K562 (cell line): ENCODE measurements around the gene EVI5. TPM values are rescaled to one million over a fixed set of nuclear protein-coding genes. Genes with fewer than 3 reads are reported as not detected.
A peak's percentile ranks its signal among the peaks of the same experiment; 100 is the strongest.

Experiments used
- ATAC-seq: fragments of 200-7000 bp; cut with Tn5 transposase; 3 replicates; pipeline ENCODE4 v1.9.1; 2020; ENCODE audit warnings: moderate library complexity
- BruUV-seq: library from RNA; stranded (reverse); fragments of 400-500 nt; replicated peaks from 2 replicates; lab custom pipeline; 2021; lab: Mats Ljungman, UMichigan
- CTCF ChIA-PET: fragments of 300-600 bp; formaldehyde crosslinking; extraction: SDS; loops from one replicate; lab custom pipeline; 2021; ENCODE audit warnings: low intra/inter-chr PET ratio; lab: Yijun Ruan, JAX
- POLR2A ChIA-PET: fragments of 300-600, 350-650 bp; sonication (Branson Sonifier 250); formaldehyde crosslinking; extraction: SDS; loops from one replicate; lab custom pipeline; 2021; ENCODE audit warnings: antibody characterized with exemption, inconsistent platforms; lab: Yijun Ruan, JAX
- DNase-seq, 4 experiments: peaks; one replicate each; pipeline versions ENCODE4 v3.0.0 to v3.0.0-alpha.2; 2011 to 2018; ENCODE audit warnings: low spot score in 3 of 4, mixed read lengths in 3 of 4; ENCODE audit errors: extremely low read depth in 1 of 4
- FAIRE-seq: peaks from 2 replicates; lab custom pipeline; 2011; peaks lifted over from hg19 to GRCh38; lab: Jason Lieb, UNC
- H2AFZ ChIP-seq: 2 replicates; pipeline ENCODE4 v1.6.0; 2011; ENCODE audit warnings: low read depth, low read length, control low read depth, inconsistent platforms
- H3K27ac ChIP-seq: fragments of 200-600 bp; 3 replicates; pipeline ENCODE4 v1.8.0; 2011; ENCODE audit warnings: low read depth, mild to moderate bottlenecking, control low read depth, inconsistent platforms, low read length, moderate library complexity, mixed read lengths; ENCODE audit errors: extremely low read depth
- H3K27me3 ChIP-seq, 2 experiments: fragments of 300-600 bp in 1 of 2; 2 replicates in 1 of 2; 3 replicates in 1 of 2; pipeline versions ENCODE4 v1.6.0 to v1.8.0; 2011; ENCODE audit warnings: inconsistent platforms in 2 of 2, low read length in 2 of 2, mild to moderate bottlenecking in 1 of 2, mixed read lengths in 1 of 2, moderate library complexity in 1 of 2; ENCODE audit not compliant: control insufficient read depth in 2 of 2, insufficient read depth in 2 of 2
- H3K36me3 ChIP-seq: fragments of 300-600 bp; 3 replicates; pipeline ENCODE4 v1.8.0; 2011; ENCODE audit warnings: mild to moderate bottlenecking, low read length, inconsistent platforms; ENCODE audit not compliant: control insufficient read depth, insufficient read depth
- H3K4me1 ChIP-seq, 2 experiments: fragments of 200-600 bp in 1 of 2; replicated peaks in 1 of 2; 2 replicates in 1 of 2; 3 replicates in 1 of 2; pipeline versions ENCODE4 v1.5.1 to v1.8.0; 2011; ENCODE audit warnings: inconsistent platforms in 2 of 2, low read length in 2 of 2, mild to moderate bottlenecking in 1 of 2, mixed read lengths in 1 of 2, moderate library complexity in 1 of 2; ENCODE audit not compliant: control insufficient read depth in 2 of 2, insufficient read depth in 2 of 2
- H3K4me2 ChIP-seq: 2 replicates; pipeline ENCODE4 v1.6.1; 2011; ENCODE audit warnings: low read length, control low read depth, inconsistent platforms, mixed read lengths; ENCODE audit not compliant: insufficient read depth
- H3K4me3 ChIP-seq: fragments of 200-600 bp; sonication (generic), shearing (Covaris generic); 2 replicates; pipeline ENCODE4 v1.5.1; 2016; ENCODE audit warnings: control low read depth, inconsistent platforms
- H3K79me2 ChIP-seq: fragments of 200-600 bp; 3 replicates; pipeline ENCODE4 v1.8.0; 2011; ENCODE audit warnings: low read length, inconsistent platforms; ENCODE audit not compliant: control insufficient read depth, insufficient read depth
- H3K9ac ChIP-seq, 2 experiments: 2 replicates each; pipeline versions ENCODE4 v1.6.0 to v1.6.1; 2011; ENCODE audit warnings: low read depth in 2 of 2, low read length in 2 of 2, control low read depth in 1 of 2, inconsistent platforms in 1 of 2, mild to moderate bottlenecking in 1 of 2, mixed read lengths in 1 of 2; ENCODE audit not compliant: insufficient read depth in 1 of 2
- H3K9me1 ChIP-seq: one replicate; pipeline ENCODE4 v1.6.0; 2011; ENCODE audit warnings: inconsistent platforms, mild to moderate bottlenecking, low read length, moderate library complexity; ENCODE audit not compliant: control insufficient read depth, insufficient read depth
- H3K9me3 ChIP-seq: replicated peaks from 2 replicates; pipeline ENCODE4 v1.5.1; 2011; ENCODE audit warnings: low read depth, low read length, inconsistent platforms; ENCODE audit not compliant: control insufficient read depth, insufficient read depth
- H4K20me1 ChIP-seq: replicated peaks from 2 replicates; pipeline ENCODE4 v1.6.1; 2011; ENCODE audit warnings: low read length, inconsistent platforms, mixed read lengths; ENCODE audit not compliant: control insufficient read depth, insufficient read depth
- DDX20 ChIP-seq: fragments of 450-650 bp; IDR thresholded peaks from 2 replicates; pipeline ENCODE4 v1.6.1; 2016; ENCODE audit warnings: missing genetic modification characterization, low read depth, mild to moderate bottlenecking, missing compliant biosample characterization, moderate library complexity
- DIDO1 ChIP-seq: fragments of 450-650 bp; IDR thresholded peaks from 2 replicates; pipeline ENCODE4 v1.6.1; 2016; ENCODE audit warnings: low read depth, missing biosample characterization, missing genetic modification characterization
- EP300 ChIP-seq: IDR thresholded peaks from 2 replicates; pipeline ENCODE4 v1.6.1; 2012; ENCODE audit warnings: low read length, improper control_type of control experiment
- GABPA ChIP-seq: fragments of 200-800 bp; sonication (Bioruptor generic); conservative IDR thresholded peaks from 2 replicates; pipeline ENCODE4 v1.6.1; 2016; ENCODE audit warnings: low read depth, missing genetic modification characterization, missing compliant biosample characterization
- JUND ChIP-seq, 2 experiments: IDR thresholded peaks; 2 replicates in 1 of 2; 3 replicates in 1 of 2; pipeline ENCODE4 v1.6.1; 2011; ENCODE audit warnings: borderline replicate concordance in 2 of 2, low read depth in 2 of 2, low read length in 2 of 2, improper control_type of control experiment in 1 of 2, missing biosample characterization in 1 of 2, missing genetic modification characterization in 1 of 2, missing genetic modification reagents in 1 of 2
- MECOM ChIP-seq: fragments of 250-450 bp; sonication (Bioruptor Pico); IDR thresholded peaks from 2 replicates; pipeline ENCODE4 v1.8.0; 2022; ENCODE audit warnings: inconsistent platforms
- MEIS2 ChIP-seq: fragments of 450-650 bp; IDR thresholded peaks from 2 replicates; pipeline ENCODE4 v1.6.1; 2014; ENCODE audit warnings: mild to moderate bottlenecking; ENCODE audit not compliant: partially characterized antibody
- NR2C1 ChIP-seq, 2 experiments: fragments of 450-650 bp; IDR thresholded peaks; 2 replicates each; pipeline ENCODE4 v1.6.1; 2017; ENCODE audit warnings: mild to moderate bottlenecking in 2 of 2, antibody characterized with exemption in 1 of 2, inconsistent platforms in 1 of 2, missing compliant biosample characterization in 1 of 2, missing genetic modification characterization in 1 of 2
- NR2C2 ChIP-seq, 2 experiments: fragments of 200-800 bp in 1 of 2; sonication (Bioruptor generic) in 1 of 2; sonication (generic) in 1 of 2; formaldehyde crosslinking in 1 of 2; IDR thresholded peaks; 2 replicates each; pipeline versions ENCODE4 v1.6.1 to v1.8.0; 2016 to 2022; ENCODE audit warnings: mild to moderate bottlenecking in 1 of 2, missing compliant biosample characterization in 1 of 2, missing genetic modification characterization in 1 of 2, missing genetic modification reagents in 1 of 2
- POLR2H ChIP-seq: IDR thresholded peaks from 2 replicates; pipeline ENCODE4 v1.6.1; 2016; ENCODE audit warnings: missing genetic modification characterization, low read depth, mild to moderate bottlenecking, control low read depth, missing compliant biosample characterization, moderate library complexity
- ZNF212 ChIP-seq: fragments of 450-650 bp; formaldehyde crosslinking; IDR thresholded peaks from 2 replicates; pipeline ENCODE4 v1.4.0; 2020; ENCODE audit warnings: mild to moderate bottlenecking
- ZNF239 ChIP-seq: fragments of 250-450 bp; sonication (Bioruptor Pico); IDR thresholded peaks from 2 replicates; pipeline ENCODE4 v1.4.0; 2020; ENCODE audit warnings: mild to moderate bottlenecking
- ZNF354B ChIP-seq: fragments of 250-450 bp; sonication (Bioruptor Pico); IDR thresholded peaks from 2 replicates; pipeline ENCODE4 v1.4.0; 2020
- WGBS: fragments of 100-300 bp; shearing (Covaris generic); methylation state at CpG from one replicate; pipeline ENCODE4 v1.1.6; 2016; ENCODE audit warnings: low coverage, mixed read lengths; ENCODE audit not compliant: insufficient coverage; ENCODE audit errors: missing lambda C conversion rate; 5-methylcytosine and 5-hydroxymethylcytosine counted together
- in situ Hi-C: fragments of 300-500 bp; cut with MboI; formaldehyde crosslinking; loops from 4 replicates; pipeline ENCODE4 v1.15.0; 2018; ENCODE audit warnings: inconsistent platforms, mixed read lengths
- intact Hi-C: fragments of 100-400 bp; cut with micrococcal nuclease; formaldehyde crosslinking; loops from 2 replicates; pipeline ENCODE4 v1.14.2; 2022
- polyA plus RNA-seq, 8 experiments: library from polyadenylated mRNA; depleted of rRNA in 4 of 8; stranded (reverse) in 5 of 8; unstranded in 3 of 8; fragments of >200 nt; fragmentation: Nextera tagmentation in 2 of 8; fragmentation: Illumina TruSeq in 1 of 8; extraction: Ambion mirVana in 2 of 8; extraction: Trizol in 1 of 8; gene quantifications; 2 replicates each; pipeline versions ENCODE4 v1.2.1 to v1.2.3, GENCODE V29; 2011 to 2014; ENCODE audit warnings: inconsistent platforms in 1 of 8, missing spikeins in 1 of 8
- total RNA-seq, 7 experiments: library from RNA; depleted of rRNA in 6 of 7; stranded (reverse); fragments of >200 nt in 6 of 7; fragmentation: Illumina TruSeq in 2 of 7; extraction: Trizol in 2 of 7; gene quantifications; 2 replicates each; pipeline versions ENCODE4 v1.2.1 to v1.2.3, GENCODE V29; 2011 to 2021; ENCODE audit warnings: low replicate concordance in 1 of 7
- TF ChIP-seq, protein P1 (sequence below): fragments of 150-350 bp; conservative IDR thresholded peaks from 2 replicates; pipeline ENCODE4 v1.6.1; 2014; ENCODE audit warnings: low read length
- TF ChIP-seq, protein P2 (sequence below): fragments of 450-650 bp; IDR thresholded peaks from 2 replicates; pipeline ENCODE4 v1.6.1; 2016; ENCODE audit warnings: missing biosample characterization, missing genetic modification characterization
- TF ChIP-seq, protein P3 (sequence below): fragments of 450-650 bp; formaldehyde crosslinking; IDR thresholded peaks from 2 replicates; pipeline ENCODE4 v1.4.0; 2022; ENCODE audit warnings: mild to moderate bottlenecking, moderate library complexity

The EVI5 gene
- total and polyA plus RNA-seq, 9 of the 15 experiments (the other 6 are each of a cell fraction or from before 2014, with no cell fraction given): 1.7 to 50.1 (median 13.7) TPM

DNA sequence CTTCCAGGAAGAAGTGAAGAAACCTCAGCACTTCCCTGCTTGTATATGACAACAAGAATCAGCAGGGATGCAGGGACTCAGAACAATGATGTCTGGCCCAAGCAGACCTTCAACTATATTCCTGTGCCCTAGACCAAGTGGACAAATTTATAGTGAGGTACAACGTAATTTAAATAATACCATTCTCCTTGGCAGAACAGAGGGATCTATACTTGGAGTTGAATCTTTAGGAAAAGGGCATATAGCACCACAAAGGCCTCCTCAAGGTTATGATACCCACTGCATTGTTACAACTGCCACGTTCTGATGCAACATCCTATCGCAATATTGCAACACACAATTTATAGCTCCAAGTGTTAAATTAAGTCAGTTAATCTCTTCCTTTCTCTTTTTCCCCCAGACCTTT is 269.1 kb downstream of the EVI5 start:
- Histone ChIP-seq H3K27ac (no peak overlapping the region), H4K20me1 (no peaks in the 10 kb centered on the region), H3K9me3 (no peaks in the 10 kb centered on the region), H3K4me1 (peaks cover 0 to 10% of the 10 kb centered on the region in 2 experiments; a peak in 2 of 5 replicates), H3K79me2 (no peaks in the 10 kb centered on the region), H3K9ac (no peak overlapping the region), H3K4me2 (no peak overlapping the region), H2AFZ (no peak overlapping the region), H3K27me3 (no peaks in the 10 kb centered on the region), H3K4me3 (no peak overlapping the region), H3K9me1 (no peaks in the 10 kb centered on the region), H3K36me3 (no peaks in the 10 kb centered on the region)
- no peak for DNase-seq
- ATAC-seq: peak; percentile 68
- intact Hi-C loops: no loop called here
- no TSS peak for BruUV-seq
- 36% methylated on average over 3 of the region's 3 CpGs for WGBS
- ChIA-PET POLR2A (interaction anchor here (0.7 to 1.3 kb wide), 2 partner anchors 12 to 452 kb away, joined by 3 to 5 read pairs; no protein-coding TSS in a partner anchor), CTCF (no interaction called here)
- FAIRE-seq: no peak
- in situ Hi-C loops: no loop called here
- TF ChIP-seq, protein P1, sequence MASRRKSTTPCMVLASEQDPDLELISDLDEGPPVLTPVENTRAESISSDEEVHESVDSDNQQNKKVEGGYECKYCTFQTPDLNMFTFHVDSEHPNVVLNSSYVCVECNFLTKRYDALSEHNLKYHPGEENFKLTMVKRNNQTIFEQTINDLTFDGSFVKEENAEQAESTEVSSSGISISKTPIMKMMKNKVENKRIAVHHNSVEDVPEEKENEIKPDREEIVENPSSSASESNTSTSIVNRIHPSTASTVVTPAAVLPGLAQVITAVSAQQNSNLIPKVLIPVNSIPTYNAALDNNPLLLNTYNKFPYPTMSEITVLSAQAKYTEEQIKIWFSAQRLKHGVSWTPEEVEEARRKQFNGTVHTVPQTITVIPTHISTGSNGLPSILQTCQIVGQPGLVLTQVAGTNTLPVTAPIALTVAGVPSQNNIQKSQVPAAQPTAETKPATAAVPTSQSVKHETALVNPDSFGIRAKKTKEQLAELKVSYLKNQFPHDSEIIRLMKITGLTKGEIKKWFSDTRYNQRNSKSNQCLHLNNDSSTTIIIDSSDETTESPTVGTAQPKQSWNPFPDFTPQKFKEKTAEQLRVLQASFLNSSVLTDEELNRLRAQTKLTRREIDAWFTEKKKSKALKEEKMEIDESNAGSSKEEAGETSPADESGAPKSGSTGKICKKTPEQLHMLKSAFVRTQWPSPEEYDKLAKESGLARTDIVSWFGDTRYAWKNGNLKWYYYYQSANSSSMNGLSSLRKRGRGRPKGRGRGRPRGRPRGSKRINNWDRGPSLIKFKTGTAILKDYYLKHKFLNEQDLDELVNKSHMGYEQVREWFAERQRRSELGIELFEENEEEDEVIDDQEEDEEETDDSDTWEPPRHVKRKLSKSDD: no peak
- TF ChIP-seq POLR2H (tag) (peak; percentile 31; the same call in 1 of the 2 replicates), DDX20 (tag) (0 out of 2 replicates have a peak, but pooled peaks have one; percentile 26), JUND (IDR thresholded peaks at IDR 0.05; ENCODE audit: borderline replicate concordance, low read depth, low read length) (peak; percentile 38; the same call in 1 of the 2 replicates), JUND (tag; IDR thresholded peaks at IDR 0.05; ENCODE audit: borderline replicate concordance, low read depth, low read length) (no peak), MECOM (CRISPR knock-in tag) (0 out of 2 replicates have a peak, but pooled peaks have one; percentile 4), ZNF354B (no peak), MEIS2 (peak; percentile 44), NR2C2 (CRISPR knock-in tag; IDR thresholded peaks at IDR 0.05) (no peak), NR2C2 (tag; IDR thresholded peaks at IDR 0.05) (peak; percentile 41; the same call in 1 of the 2 replicates), NR2C1 (IDR thresholded peaks at IDR 0.05) (no peak), NR2C1 (tag; IDR thresholded peaks at IDR 0.05) (peak; percentile 59), ZNF212 (CRISPR knock-in tag) (no peak), EP300 (peak; percentile 88), DIDO1 (tag) (no peak), GABPA (peak; percentile 50; the same call in 1 of the 2 replicates), ZNF239 (peak; percentile 36; the same call in 1 of the 2 replicates)
- TF ChIP-seq, protein P2, sequence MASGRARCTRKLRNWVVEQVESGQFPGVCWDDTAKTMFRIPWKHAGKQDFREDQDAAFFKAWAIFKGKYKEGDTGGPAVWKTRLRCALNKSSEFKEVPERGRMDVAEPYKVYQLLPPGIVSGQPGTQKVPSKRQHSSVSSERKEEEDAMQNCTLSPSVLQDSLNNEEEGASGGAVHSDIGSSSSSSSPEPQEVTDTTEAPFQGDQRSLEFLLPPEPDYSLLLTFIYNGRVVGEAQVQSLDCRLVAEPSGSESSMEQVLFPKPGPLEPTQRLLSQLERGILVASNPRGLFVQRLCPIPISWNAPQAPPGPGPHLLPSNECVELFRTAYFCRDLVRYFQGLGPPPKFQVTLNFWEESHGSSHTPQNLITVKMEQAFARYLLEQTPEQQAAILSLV (tag): peak; percentile 78; the same call in 1 of the 2 replicates
- TF ChIP-seq, protein P3, sequence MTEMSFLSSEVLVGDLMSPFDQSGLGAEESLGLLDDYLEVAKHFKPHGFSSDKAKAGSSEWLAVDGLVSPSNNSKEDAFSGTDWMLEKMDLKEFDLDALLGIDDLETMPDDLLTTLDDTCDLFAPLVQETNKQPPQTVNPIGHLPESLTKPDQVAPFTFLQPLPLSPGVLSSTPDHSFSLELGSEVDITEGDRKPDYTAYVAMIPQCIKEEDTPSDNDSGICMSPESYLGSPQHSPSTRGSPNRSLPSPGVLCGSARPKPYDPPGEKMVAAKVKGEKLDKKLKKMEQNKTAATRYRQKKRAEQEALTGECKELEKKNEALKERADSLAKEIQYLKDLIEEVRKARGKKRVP: peak; percentile 92
